HCT116 (cell line): ENCODE data around the gene KDM4D. TPM values are rescaled to one million over a fixed set of nuclear protein-coding genes. Genes with fewer than 3 reads are reported as not detected.

Experiments
- CBX3 ChIP-seq: IDR thresholded peaks from 2 replicates; pipeline ENCODE4 v1.6.1; 2012; ENCODE audit warnings: low read depth
- CEBPB ChIP-seq: IDR thresholded peaks from 2 replicates; pipeline ENCODE4 v1.6.1; 2012; ENCODE audit warnings: low read depth
- EGR1 ChIP-seq: IDR thresholded peaks from 2 replicates; pipeline ENCODE4 v1.6.1; 2012; ENCODE audit warnings: low read depth
- POLR2AphosphoS5 ChIP-seq: IDR thresholded peaks from 2 replicates; pipeline ENCODE4 v1.6.1; 2011; ENCODE audit warnings: mild to moderate bottlenecking, low read depth, low read length, moderate library complexity
- RAD21 ChIP-seq: IDR thresholded peaks from 2 replicates; pipeline ENCODE4 v1.6.1; 2012; ENCODE audit warnings: low read depth, mild to moderate bottlenecking
- TCF7L2 ChIP-seq: IDR thresholded peaks from 2 replicates; pipeline ENCODE4 v1.7.0; 2011; ENCODE audit warnings: borderline replicate concordance, inconsistent platforms; ENCODE audit not compliant: insufficient read depth, insufficient read length; ENCODE audit errors: extremely low read depth
- YY1 ChIP-seq: IDR thresholded peaks from 2 replicates; pipeline ENCODE4 v1.6.1; 2011; ENCODE audit warnings: low read length, low read depth, moderate library complexity, mild to moderate bottlenecking; ENCODE audit not compliant: insufficient replicate concordance; ENCODE audit errors: extremely low read depth
- ZFX ChIP-seq: fragments of 450-650 bp; IDR thresholded peaks from 2 replicates; pipeline ENCODE4 v1.6.1; 2017
- total RNA-seq: library from RNA; stranded (reverse); gene quantifications from one replicate; pipeline ENCODE4 v1.2.1, GENCODE V29; 2021; ENCODE audit not compliant: unreplicated experiment
- TF ChIP-seq, protein P1 (sequence below): IDR thresholded peaks from 2 replicates; pipeline ENCODE4 v1.6.1; 2012; ENCODE audit warnings: low read depth
- TF ChIP-seq, protein P2 (sequence below): IDR thresholded peaks from 2 replicates; pipeline ENCODE4 v1.6.1; 2012
- TF ChIP-seq, protein P3 (sequence below), 3 experiments: fragments of 200-600 bp in 1 of 3; sonication (generic) in 1 of 3; IDR thresholded peaks in 2 of 3; conservative IDR thresholded peaks in 1 of 3; 2 replicates each; pipeline ENCODE4 v1.5.1; 2012 to 2017; ENCODE audit warnings: low read depth in 2 of 3, low read length in 2 of 3, antibody characterized with exemption in 1 of 3, borderline replicate concordance in 1 of 3, control low read depth in 1 of 3, mild to moderate bottlenecking in 1 of 3, mixed read lengths in 1 of 3, mixed run types in 1 of 3, moderate library complexity in 1 of 3; ENCODE audit not compliant: insufficient read depth in 1 of 3

KDM4D gene
- total RNA-seq, 1 experiment from 2014 or later = 2.1 TPM

DNA sequence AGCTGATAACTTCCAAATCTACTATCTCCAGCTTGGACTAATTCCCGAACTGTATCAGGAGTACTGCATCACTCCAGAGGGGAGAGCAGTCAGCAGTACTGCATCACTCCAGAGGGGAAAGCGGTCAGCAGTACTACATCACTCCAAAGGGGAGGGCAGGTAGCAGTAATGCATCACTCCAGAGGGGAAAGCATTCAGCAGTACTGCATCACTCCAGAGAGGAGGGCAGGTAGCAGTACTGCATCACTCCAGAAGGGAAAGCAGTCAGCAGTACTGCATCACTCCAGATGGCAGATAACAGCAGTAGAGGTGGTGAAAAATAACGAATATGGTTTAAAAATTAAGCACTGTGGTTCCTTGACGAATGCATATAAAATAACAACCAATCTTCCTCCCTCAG is 8.6 kb upstream of the KDM4D start (continued):
- TF ChIP-seq, protein P1, sequence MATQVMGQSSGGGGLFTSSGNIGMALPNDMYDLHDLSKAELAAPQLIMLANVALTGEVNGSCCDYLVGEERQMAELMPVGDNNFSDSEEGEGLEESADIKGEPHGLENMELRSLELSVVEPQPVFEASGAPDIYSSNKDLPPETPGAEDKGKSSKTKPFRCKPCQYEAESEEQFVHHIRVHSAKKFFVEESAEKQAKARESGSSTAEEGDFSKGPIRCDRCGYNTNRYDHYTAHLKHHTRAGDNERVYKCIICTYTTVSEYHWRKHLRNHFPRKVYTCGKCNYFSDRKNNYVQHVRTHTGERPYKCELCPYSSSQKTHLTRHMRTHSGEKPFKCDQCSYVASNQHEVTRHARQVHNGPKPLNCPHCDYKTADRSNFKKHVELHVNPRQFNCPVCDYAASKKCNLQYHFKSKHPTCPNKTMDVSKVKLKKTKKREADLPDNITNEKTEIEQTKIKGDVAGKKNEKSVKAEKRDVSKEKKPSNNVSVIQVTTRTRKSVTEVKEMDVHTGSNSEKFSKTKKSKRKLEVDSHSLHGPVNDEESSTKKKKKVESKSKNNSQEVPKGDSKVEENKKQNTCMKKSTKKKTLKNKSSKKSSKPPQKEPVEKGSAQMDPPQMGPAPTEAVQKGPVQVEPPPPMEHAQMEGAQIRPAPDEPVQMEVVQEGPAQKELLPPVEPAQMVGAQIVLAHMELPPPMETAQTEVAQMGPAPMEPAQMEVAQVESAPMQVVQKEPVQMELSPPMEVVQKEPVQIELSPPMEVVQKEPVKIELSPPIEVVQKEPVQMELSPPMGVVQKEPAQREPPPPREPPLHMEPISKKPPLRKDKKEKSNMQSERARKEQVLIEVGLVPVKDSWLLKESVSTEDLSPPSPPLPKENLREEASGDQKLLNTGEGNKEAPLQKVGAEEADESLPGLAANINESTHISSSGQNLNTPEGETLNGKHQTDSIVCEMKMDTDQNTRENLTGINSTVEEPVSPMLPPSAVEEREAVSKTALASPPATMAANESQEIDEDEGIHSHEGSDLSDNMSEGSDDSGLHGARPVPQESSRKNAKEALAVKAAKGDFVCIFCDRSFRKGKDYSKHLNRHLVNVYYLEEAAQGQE = no peak
- TF ChIP-seq, protein P2, sequence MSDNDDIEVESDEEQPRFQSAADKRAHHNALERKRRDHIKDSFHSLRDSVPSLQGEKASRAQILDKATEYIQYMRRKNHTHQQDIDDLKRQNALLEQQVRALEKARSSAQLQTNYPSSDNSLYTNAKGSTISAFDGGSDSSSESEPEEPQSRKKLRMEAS = no peak
- TF ChIP-seq CBX3 = no peak
- no peak for TF ChIP-seq TCF7L2
- no peak for TF ChIP-seq ZFX
- no peak for TF ChIP-seq RAD21
- TF ChIP-seq EGR1 = no peak
- TF ChIP-seq YY1 = no peak
- TF ChIP-seq, protein P3, sequence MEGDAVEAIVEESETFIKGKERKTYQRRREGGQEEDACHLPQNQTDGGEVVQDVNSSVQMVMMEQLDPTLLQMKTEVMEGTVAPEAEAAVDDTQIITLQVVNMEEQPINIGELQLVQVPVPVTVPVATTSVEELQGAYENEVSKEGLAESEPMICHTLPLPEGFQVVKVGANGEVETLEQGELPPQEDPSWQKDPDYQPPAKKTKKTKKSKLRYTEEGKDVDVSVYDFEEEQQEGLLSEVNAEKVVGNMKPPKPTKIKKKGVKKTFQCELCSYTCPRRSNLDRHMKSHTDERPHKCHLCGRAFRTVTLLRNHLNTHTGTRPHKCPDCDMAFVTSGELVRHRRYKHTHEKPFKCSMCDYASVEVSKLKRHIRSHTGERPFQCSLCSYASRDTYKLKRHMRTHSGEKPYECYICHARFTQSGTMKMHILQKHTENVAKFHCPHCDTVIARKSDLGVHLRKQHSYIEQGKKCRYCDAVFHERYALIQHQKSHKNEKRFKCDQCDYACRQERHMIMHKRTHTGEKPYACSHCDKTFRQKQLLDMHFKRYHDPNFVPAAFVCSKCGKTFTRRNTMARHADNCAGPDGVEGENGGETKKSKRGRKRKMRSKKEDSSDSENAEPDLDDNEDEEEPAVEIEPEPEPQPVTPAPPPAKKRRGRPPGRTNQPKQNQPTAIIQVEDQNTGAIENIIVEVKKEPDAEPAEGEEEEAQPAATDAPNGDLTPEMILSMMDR (IDR thresholded peaks at IDR 0.05 in 2 of 3, conservative IDR thresholded peaks at IDR 0.05 in 1 of 3; ENCODE audit: borderline replicate concordance in 1 of 3, insufficient read depth in 1 of 3, low read depth in 2 of 3, low read length in 2 of 3) = no peak
- no peak for TF ChIP-seq POLR2AphosphoS5
- TF ChIP-seq CEBPB = no peak
